Measurements from ENCODE around the gene PGLYRP3. TPM values are rescaled to one million over a fixed set of nuclear protein-coding genes. Genes with fewer than 3 reads are reported as not detected.

PGLYRP3 gene
- total and polyA plus RNA-seq, 2 donors (not counting 3 experiments of a cell fraction or from before 2014, with no cell fraction given), result not detected

- no peaks in the 10 kb centered on the region for H3K79me2 ChIP-seq (ENCODE audit: control insufficient read depth, insufficient read depth, low read length)
- dilution Hi-C loops (cut with MboI; ENCODE audit: extremely low pct_ligation_motif_present, low sequenced_read_pairs), result no loop called here
- no peak overlapping the region for H2AFZ ChIP-seq (ENCODE audit: low read depth, low read length)
- H3K9me1 ChIP-seq (replicated peaks; ENCODE audit: control insufficient read depth, extremely low read depth, insufficient read depth, low read length), result no peaks in the 10 kb centered on the region
- ChIA-PET CTCF (interaction anchor here (1.5 kb wide), 1 partner anchor 149 kb away, joined by 5 read pairs; no protein-coding TSS in a partner anchor), POLR2A (interaction anchor here (0.6 kb wide), 1 partner anchor 232 kb away, joined by 3 read pairs; no protein-coding TSS in a partner anchor)
- no peak overlapping the region for H3K4me2 ChIP-seq (ENCODE audit: insufficient read depth, low read length)
- no peaks in the 10 kb centered on the region for H3K4me1 ChIP-seq (ENCODE audit: control insufficient read depth, extremely low read depth, insufficient read depth, low read length)
- no peak overlapping the region for H3K9ac ChIP-seq (replicated peaks; ENCODE audit: extremely low read depth, insufficient read depth, low read length)
- no peak for FAIRE-seq
- TF ChIP-seq FOS (IDR thresholded peaks at IDR 0.05; ENCODE audit: borderline replicate concordance, insufficient read depth, low read length) (no peak), EZH2 (IDR thresholded peaks at IDR 0.05; ENCODE audit: borderline replicate concordance, low read depth, low read length, severe bottlenecking) (no peak), POLR2A (IDR thresholded peaks at IDR 0.05; ENCODE audit: low read depth, low read length) (no peak), JUN (IDR thresholded peaks at IDR 0.05; ENCODE audit: borderline replicate concordance, insufficient read depth, insufficient read length, low read depth) (no peak), MAX (IDR thresholded peaks at IDR 0.05; ENCODE audit: insufficient read depth, insufficient read length) (no peak), CTCF (IDR thresholded peaks at IDR 0.05; ENCODE audit: extremely low read depth in 1 of 2, insufficient read depth in 1 of 2, low read depth in 1 of 2, low read length in 2 of 2) (no peak), POLR2AphosphoS5 (IDR thresholded peaks at IDR 0.05; ENCODE audit: insufficient read depth, low read depth, low read length) (no peak), GATA2 (IDR thresholded peaks at IDR 0.05; ENCODE audit: insufficient read depth, insufficient read length, low read depth, low read length) (no peak), MYC (IDR thresholded peaks at IDR 0.05; ENCODE audit: low read depth, low read length) (no peak)
- no peak overlapping the region for H3K27ac ChIP-seq (ENCODE audit: insufficient read depth, low read depth, low read length)
- no peaks in the 10 kb centered on the region for H3K9me3 ChIP-seq (replicated peaks; ENCODE audit: control insufficient read depth, insufficient read depth, low read length)
- no peaks in the 10 kb centered on the region for H3K36me3 ChIP-seq (ENCODE audit: control insufficient read depth in 2 of 2, extremely low read depth in 1 of 2, insufficient read depth in 2 of 2, low read length in 2 of 2)
- intact Hi-C loops (cut with micrococcal nuclease), result no loop called here
- DNase-seq (ENCODE audit: low read depth, low spot score), result no peak
- peaks cover 2 to 3% of the 10 kb centered on the region in 2 experiments for H3K27me3 ChIP-seq (ENCODE audit: control insufficient read depth in 2 of 2, insufficient read depth in 2 of 2, low read length in 2 of 2)
- H4K20me1 ChIP-seq (replicated peaks; ENCODE audit: control insufficient read depth, extremely low read depth, insufficient read depth, low read length), result no peaks in the 10 kb centered on the region
- no TSS peak for BruUV-seq (replicated peaks)
- no peak overlapping the region for H3K4me3 ChIP-seq (replicated peaks in 1 of 3; ENCODE audit: insufficient read depth in 1 of 3, low read depth in 1 of 3, low read length in 3 of 3)
Observed at GRCh38 chr1:153345187-153346076, 32.7 kb upstream of the PGLYRP3 start.
